Measurements from ENCODE around the gene FAM118A. TPM values are rescaled to one million over a fixed set of nuclear protein-coding genes. Genes with fewer than 3 reads are reported as not detected.

Gene FAM118A
- total and polyA plus RNA-seq, 9 of the 15 experiments (the other 6 are each of a cell fraction or from before 2014, with no cell fraction given): 17.0 to 223 (median 59.4) TPM

GRCh38 chr22:45278125-45278524 is 31.6 kb upstream of the FAM118A start:
- intact Hi-C loops (cut with micrococcal nuclease) (no loop called here), in situ Hi-C loops (cut with MboI) (no loop called here)
- BruUV-seq (replicated peaks): no TSS peak
- Histone ChIP-seq H3K36me3 (ENCODE audit: control insufficient read depth, insufficient read depth, low read length) (no peaks in the 10 kb centered on the region), H3K9me3 (replicated peaks; ENCODE audit: control insufficient read depth, insufficient read depth, low read depth, low read length) (no peaks in the 10 kb centered on the region), H3K4me1 (replicated peaks in 1 of 2; ENCODE audit: control insufficient read depth in 2 of 2, insufficient read depth in 2 of 2, low read length in 2 of 2) (no peaks in the 10 kb centered on the region; a peak in 2 of 5 replicates), H3K27me3 (ENCODE audit: control insufficient read depth in 2 of 2, insufficient read depth in 2 of 2, low read length in 2 of 2) (peaks cover 0 to 8% of the 10 kb centered on the region in 2 experiments; a peak in 2 of 5 replicates), H4K20me1 (replicated peaks; ENCODE audit: control insufficient read depth, insufficient read depth, low read length) (no peaks in the 10 kb centered on the region), H3K4me2 (ENCODE audit: insufficient read depth, low read length) (no peak overlapping the region), H3K79me2 (ENCODE audit: control insufficient read depth, insufficient read depth, low read length) (no peaks in the 10 kb centered on the region), H3K27ac (ENCODE audit: extremely low read depth, low read depth, low read length) (no peak overlapping the region), H3K4me3 (no peak overlapping the region), H2AFZ (ENCODE audit: low read depth, low read length) (no peak overlapping the region), H3K9me1 (ENCODE audit: control insufficient read depth, insufficient read depth, low read length) (no peaks in the 10 kb centered on the region), H3K9ac (ENCODE audit: insufficient read depth in 1 of 2, low read depth in 2 of 2, low read length in 2 of 2) (no peak overlapping the region; a peak in 1 of 4 replicates)
- CTCF ChIA-PET (ENCODE audit: low intra/inter-chr PET ratio): no interaction called here
- POLR2A ChIA-PET: no interaction called here
- TF ChIP-seq NR0B1 (IDR thresholded peaks at IDR 0.05; ENCODE audit: partially characterized antibody) (no peak), IRF2 (CRISPR knock-in tag; IDR thresholded peaks at IDR 0.05) (no peak), GATAD2B (IDR thresholded peaks at IDR 0.05; ENCODE audit: borderline replicate concordance) (no peak), ZC3H4 (CRISPR knock-in tag; IDR thresholded peaks at IDR 0.05; ENCODE audit: borderline replicate concordance) (no peak), ZNF79 (CRISPR knock-in tag; IDR thresholded peaks at IDR 0.05; ENCODE audit: low read depth) (no peak), MIER1 (IDR thresholded peaks at IDR 0.05; ENCODE audit: low read depth) (no peak), SIRT6 (IDR thresholded peaks at IDR 0.05; ENCODE audit: low read depth, low read length) (no peak), PHF21A (IDR thresholded peaks at IDR 0.05; ENCODE audit: borderline replicate concordance, low read depth) (no peak), SLC30A9 (CRISPR knock-in tag; IDR thresholded peaks at IDR 0.05) (no peak), ZBTB1 (CRISPR knock-in tag; IDR thresholded peaks at IDR 0.05; ENCODE audit: borderline replicate concordance, low read depth) (no peak), ARID2 (IDR thresholded peaks at IDR 0.05) (no peak), ZNF830 (CRISPR knock-in tag; IDR thresholded peaks at IDR 0.05) (no peak), NFRKB (IDR thresholded peaks at IDR 0.05; ENCODE audit: low read depth) (no peak), ZNF584 (CRISPR knock-in tag; IDR thresholded peaks at IDR 0.05; ENCODE audit: low read depth) (no peak), RBFOX2 (IDR thresholded peaks at IDR 0.05; ENCODE audit: low read depth, low read length) (no peak), MXD1 (CRISPR knock-in tag; IDR thresholded peaks at IDR 0.05; ENCODE audit: borderline replicate concordance, poor library complexity, severe bottlenecking) (no peak), HDAC3 (IDR thresholded peaks at IDR 0.05; ENCODE audit: borderline replicate concordance, partially characterized antibody) (no peak), TCF15 (CRISPR knock-in tag; IDR thresholded peaks at IDR 0.05) (no peak)
- ATAC-seq (no peak), DNase-seq (ENCODE audit: extremely low read depth in 1 of 4, low spot score in 3 of 4) (no peak), FAIRE-seq (no peak)
- WGBS (ENCODE audit: insufficient coverage, low coverage, missing lambda C conversion rate): 0% methylated on average over 6 of the region's 9 CpGs

Data from K562 (cell line).